HG03342 (cell line): ENCODE data around the gene CDH13.
"Not testable (repeated sequence)": the region's sequence is repeated elsewhere in the genome, so short reads cannot be mapped to it uniquely, and the experiment has no call there.

Experiments used
- ATAC-seq: cut with Tn5 transposase; IDR thresholded peaks from one replicate; pipeline ENCODE4 v1.9.1; 2021; ENCODE audit warnings: mild to moderate bottlenecking, moderate library complexity; ENCODE audit not compliant: unreplicated experiment

CDH13 gene

DNA sequence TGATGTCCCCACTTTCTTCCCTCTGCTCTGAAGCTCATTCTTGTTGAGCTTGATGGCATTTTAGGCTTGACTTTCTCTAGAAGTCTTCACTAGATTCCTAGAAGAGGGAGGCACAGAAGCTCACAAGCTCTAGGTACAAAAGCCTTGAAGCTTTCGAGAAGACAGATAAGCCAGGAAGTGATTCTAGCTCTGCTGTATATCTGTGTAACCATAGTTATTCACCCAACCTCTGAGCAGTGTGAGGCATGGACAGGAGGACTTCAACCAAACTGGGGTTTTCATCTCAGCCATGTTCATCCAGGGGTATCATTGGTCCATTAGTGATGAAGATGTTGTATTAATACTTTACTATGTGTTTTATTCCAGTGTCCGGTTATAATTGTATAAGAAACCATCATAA, 299.7 kb downstream of the CDH13 start:
- no peak for ATAC-seq

DNA sequence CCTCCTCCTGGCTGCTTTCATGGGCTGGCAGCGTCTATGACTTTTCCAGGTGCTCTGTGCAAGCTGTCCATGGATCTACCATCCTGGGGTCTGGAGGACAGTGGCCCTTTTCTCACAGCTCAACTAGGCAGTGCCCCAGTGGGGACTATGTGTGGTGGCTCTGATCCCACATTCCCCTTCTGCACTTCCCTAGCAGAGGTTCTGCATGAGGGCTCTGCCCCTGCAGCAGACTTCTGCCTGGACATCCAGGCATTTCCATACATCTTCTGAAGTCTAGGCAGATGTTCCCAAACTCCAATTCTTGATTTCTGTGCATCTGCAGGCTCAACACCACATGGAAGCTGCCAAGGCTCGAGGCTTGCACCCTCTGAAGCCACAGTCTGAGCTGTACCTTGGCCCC, 307.2 kb downstream of the CDH13 start:
- not testable (repeated sequence) for ATAC-seq

DNA sequence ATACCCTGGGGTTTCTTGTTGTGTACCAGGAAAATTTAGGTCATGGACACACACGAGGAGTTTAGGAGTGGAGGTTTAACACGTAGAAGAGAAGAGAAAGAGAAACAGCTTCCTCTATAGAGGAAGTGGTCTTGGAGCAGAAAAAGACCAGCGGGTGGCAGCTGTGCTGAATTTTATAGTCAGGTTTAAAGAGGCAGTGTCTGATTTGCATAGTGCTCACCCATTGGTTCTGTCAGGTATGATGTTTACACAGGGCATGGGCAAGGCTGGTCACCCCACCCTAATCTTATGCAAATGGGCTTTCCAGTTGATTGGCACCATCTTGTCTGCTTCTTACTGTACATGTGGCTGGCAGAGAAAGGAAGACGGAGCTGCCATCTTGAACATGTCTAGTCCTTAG, 309.0 kb downstream of the CDH13 start:
- ATAC-seq = no peak

DNA sequence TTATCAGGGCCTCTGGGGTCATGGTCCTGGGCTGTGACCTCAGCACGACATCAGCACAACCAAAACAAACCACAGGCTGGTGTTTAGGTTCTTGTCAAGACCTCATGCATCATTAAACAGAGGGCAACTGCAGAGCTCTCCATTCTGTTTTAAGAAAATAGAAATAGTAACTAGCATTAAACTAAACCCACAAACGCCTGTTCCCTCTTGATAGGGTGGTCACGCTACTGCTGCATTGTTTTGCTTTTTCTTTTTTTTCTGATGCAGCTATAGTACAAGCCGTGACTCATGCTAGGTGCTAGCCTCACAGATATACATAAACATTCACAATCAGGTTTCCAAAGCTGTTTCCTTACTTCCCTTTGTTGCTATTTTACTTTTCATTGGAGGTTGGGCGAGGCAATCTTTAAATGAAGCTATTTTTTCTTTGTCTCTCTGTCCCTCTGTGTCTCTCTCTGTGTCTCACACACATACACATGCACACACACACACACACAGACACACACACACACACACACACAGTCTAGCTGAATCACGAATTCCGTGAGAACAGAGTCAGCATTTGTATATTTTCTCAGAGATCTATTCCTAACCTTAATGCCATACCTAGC, 310.3 kb downstream of the CDH13 start:
- ATAC-seq = no peak

DNA sequence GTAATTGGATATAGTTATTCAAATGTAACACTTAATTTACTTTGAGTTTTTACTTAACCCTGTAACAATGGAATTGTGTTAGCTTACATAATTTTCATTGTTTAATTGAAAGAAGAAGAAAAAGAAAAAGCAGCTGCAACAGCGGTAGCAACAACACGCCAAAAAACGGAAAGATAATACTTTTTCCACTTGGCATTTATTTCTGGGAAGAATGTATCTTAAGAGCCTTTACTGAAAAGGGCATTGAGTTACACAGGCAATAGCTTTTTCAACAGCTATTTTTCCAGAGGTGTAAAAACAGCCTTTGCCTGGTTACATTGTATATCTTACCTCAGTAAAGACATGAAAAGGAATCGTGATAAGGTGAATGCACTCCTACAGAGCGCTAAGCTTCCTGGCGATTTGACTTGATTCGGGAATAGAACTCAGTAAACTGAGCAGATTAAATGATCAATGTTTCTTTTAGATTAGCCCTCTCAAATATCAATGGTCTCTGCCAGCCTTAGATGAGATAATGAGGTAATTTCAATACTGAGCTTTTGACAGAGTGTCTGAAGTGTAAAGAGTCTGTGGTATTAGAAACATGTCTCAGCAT, 311.3 kb downstream of the CDH13 start:
- ATAC-seq = no peak

DNA sequence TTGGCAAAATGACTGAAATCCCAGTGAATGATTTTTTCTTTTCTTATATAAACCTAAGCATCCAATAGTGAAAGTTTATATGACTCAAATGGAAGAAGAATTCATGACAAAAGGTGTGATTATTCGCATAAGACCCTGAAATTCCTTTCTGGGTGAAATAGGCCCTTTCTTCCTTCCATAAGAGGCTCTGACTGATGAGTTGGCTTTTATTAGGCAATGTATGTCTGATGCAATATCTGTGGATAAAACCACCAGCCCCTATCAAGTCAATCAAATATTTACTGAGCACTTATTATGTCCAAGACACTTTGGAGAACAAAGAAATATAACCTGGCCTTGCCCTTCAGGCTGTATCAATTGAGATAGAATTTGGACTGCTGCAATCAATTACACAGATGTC, 316.6 kb downstream of the CDH13 start:
- ATAC-seq = no peak

DNA sequence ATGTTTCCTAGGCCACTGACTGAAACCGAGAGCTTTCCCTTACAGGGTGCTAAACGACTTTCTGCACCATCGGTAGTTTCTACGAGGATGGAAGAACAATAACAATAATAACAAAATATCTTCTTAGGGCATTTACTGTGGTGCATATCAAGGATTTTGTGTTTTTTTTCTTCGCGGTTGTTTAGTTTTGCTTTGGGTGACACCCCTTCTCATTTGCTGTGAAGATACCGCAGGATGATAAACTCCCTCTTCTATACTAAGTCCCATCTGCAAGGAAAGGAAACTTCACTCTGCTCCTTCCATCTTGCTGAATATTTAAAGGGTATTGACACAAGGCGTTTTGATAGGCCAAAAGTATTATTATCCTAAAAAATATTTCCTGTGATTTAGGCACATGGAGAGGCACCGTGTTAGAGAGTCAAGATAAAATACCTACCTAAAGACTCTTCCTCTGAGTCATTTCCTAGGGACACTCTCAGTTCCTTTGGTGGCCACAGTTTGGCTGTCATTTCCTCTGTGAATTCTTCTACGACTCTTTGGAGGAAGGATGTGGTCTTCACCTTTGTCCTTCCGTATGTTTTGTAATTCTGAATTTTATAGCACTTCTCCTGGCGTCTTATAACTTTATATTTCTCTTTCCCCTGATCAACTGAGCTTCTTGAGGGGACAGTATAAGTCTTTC, 318.8 kb downstream of the CDH13 start:
- ATAC-seq = no peak

DNA sequence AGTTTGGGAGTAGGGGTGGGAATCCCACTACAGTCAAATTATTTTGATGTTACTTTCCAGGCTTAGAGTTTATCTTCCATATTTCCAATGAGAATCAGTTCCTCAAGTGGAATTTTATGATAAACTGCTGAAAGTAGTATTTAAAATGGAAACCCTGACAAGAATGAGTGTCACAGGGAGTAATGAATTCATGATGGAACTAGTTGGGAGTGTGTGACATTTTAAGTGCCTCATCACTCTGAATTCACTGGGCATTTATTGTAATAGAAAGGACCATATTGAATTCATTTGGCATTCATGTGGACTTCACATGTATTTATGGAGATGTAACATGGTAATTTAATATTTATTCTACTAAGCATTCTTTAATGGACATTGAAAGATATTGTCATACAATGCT, 320.9 kb downstream of the CDH13 start:
- ATAC-seq = no peak

DNA sequence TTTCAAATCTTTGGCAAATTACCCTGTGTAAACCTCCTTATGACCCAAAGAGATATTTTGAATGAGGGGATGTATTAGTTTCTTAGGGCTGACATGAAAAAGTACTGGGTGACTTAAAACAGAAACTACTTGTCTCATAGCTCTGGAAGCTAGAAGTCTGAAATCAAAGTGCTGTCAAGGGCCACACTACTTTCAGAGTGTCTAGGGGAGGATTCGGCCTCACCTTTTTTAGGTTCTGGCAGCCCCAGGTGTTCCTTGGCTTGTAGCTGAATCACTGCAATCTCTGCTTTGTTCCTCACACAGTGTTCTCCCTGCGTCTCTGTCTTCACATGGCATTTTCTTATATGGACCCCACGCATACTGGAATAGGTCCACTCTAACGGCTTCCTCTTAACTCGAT, 322.2 kb downstream of the CDH13 start:
- no peak for ATAC-seq

DNA sequence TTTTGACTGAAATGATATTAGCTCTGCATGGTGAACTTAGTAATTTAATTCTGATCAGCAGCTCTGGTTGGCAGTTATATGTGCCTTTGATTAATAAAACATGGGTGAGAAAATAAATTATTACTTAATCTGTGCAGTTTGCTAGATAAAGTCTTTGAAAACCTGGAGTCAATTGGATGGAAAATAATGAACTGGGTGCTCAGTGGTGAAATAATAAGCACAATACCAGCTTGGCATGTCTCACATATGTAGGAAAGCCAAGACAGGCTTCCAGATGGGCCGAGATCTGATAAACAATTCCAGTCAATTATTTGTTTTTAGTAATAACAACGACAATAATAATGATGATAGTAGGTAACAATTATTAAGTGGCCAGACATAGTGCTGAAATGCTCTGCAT, 326.7 kb downstream of the CDH13 start:
- no peak for ATAC-seq

DNA sequence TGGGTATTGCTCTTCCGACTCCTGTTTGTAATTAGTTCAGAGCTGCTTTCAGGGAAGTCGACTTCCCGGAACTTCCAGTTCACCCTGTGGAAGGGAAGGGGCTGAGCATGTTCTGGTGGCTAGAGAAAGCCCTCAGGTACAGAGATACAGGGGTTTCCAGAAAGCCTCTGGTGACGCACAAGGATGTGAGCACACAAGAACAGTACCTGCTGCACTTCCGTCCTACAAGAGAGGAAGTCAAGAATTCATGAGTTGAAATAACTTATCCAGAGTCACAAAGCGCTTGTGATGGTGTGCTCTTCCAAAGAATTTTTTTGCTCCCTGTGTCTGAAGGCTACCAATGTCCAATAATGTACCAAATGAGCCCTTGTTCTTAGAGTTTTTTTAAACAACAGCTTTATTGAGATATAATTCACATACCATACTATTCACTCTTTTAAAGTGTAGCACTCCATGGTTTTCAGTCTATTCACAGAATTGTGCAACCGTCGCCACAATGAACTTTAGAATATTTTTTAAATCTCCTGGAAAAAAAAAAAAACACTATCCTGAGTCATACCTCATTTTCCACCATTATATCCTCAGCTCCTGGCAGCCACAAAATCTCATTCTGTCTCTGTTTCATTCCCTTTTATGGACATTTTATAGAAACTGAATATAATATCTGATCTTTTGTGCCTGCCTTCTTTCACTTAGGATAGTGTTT, 327.6 kb downstream of the CDH13 start:
- no peak for ATAC-seq

DNA sequence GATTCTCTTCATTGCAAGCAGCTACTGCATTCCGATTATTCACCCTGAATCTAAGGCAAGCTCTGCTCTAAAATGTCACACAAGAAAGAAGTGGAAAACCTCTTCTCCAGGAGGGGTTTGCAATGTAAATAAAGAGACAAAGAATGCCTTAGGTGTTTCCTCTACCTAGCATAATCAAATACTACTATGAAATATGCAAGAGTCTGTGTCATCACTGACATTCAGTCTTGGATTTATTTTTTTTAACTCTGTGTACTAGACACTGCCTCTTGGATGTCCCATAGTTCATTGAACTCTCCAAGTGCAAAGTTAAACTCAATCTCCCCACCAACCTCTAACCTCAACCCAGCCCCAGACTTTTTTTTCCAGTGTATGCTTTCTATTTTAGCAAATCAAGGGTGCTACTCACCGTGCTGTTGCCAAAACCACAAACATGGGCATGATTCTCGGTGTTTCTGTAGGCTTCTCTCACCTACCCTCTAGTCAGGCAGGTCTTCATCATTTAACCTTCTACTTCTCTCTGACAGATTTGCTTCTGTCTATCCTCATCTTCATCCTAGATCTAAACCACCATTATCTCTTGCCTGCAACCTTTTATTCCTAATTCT, 329.1 kb downstream of the CDH13 start:
- no peak for ATAC-seq

DNA sequence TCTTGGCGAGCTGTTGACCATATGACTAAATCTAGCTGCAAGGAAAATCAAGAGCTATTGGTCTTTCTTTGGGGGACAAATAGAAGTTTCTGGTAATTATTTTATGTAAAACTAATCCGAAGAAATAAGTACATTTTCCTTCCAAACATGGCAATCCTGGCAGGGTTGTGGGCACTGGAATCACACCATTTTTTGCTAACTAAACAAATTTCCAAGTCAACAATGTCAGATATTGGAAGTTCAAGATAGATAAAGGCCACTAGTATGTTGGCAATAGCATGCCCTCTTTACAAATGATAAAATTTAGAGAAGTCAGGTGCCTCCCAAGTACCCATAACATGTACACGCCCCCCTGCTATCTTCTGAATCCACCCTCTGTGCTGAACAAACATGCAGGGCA, 330.4 kb downstream of the CDH13 start:
- no peak for ATAC-seq

DNA sequence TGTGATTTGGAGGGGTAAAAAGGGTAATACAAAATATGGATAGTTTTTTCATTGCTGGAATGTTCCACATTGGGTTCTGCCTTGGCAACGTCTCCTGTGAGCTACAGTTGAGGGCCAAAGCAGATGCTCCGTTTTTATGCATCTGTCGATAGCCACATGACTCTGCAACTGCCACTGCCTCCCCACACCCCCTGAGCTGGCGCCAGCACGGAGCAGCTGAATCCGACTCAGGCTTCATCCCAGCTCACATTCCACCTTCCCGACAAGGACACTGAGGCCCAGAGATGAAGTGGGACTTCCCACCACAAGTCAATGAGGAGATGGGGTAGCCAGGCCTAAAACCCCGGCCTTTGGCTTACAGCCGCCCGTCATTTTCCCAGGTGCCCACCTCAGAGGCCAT, 334.1 kb downstream of the CDH13 start:
- ATAC-seq = no peak

DNA sequence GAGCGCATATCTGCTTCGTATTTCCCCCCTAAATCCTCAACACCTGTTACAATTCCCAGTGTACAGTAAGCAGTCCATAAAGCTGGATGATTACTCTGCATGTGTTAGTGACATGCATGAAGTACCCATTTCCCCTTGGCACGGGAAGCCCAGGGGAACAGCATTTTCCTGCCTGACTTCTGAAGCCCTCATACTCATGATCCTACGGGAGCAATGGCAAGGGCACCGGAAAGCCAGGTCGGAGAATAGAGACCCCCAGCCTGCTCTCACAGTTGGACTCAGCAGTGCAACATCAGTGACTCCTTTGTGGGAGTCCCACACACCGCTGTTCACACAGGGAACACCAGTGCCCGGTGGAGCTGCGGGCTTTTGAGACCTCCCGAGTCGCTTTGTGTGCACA, 336.9 kb downstream of the CDH13 start:
- ATAC-seq = no peak

DNA sequence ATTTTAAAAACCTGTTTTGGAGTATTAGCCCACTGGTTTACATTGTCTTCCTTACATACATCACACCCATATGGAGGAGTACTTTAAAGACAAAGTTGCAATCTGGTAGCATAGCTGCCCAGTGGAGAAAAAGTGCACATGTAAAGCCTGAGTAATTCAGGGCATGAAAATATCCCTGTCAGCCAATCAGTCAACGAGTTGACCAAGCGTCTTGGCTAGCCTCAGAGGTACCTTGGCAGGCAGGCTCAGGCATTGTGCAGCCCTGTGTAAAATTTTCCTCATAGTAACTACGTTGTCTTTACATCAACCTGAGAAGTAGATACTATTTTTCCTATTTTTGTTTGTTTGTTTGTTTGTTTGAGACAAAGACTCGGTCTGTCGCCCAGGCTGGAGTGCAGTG, 339.0 kb downstream of the CDH13 start:
- ATAC-seq = no peak

DNA sequence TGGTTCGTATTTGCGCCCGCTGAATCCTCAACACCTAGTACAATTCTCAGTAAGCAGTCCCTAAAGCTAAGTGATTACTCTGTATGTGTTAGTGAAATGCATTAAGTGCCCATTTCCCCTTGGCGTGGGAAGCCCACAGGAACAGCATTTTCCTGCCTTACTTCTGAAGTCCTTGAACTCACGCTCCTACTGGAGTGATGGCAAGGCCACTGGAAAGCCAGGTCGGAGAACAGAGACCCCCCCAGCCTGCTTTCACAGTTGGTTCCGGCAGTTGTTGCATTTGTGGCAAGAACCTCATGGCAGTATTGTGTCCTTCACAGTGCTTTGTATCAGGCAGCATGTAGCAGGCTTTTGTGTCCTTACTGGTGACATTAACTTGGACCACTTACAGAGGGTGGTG, 340.7 kb downstream of the CDH13 start:
- ATAC-seq = no peak

DNA sequence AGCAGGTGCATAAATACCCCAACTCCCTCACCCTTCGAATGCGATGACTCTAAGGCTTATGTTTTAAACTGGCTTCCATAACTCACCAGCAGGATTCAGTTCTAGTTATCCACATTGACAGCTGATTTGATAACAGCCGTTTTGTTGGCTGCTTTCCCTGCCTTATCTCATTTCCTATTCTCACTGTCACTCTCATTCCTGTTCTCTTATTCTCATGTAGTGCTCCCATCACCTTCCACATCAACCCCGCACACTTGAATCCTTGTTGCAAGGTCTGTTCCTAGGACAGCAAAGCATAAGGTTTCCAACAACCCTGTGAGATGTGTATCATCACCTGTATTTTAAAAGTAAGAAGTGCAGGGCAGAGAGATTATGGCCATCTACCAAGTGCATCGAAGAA, 344.4 kb downstream of the CDH13 start:
- no peak for ATAC-seq

DNA sequence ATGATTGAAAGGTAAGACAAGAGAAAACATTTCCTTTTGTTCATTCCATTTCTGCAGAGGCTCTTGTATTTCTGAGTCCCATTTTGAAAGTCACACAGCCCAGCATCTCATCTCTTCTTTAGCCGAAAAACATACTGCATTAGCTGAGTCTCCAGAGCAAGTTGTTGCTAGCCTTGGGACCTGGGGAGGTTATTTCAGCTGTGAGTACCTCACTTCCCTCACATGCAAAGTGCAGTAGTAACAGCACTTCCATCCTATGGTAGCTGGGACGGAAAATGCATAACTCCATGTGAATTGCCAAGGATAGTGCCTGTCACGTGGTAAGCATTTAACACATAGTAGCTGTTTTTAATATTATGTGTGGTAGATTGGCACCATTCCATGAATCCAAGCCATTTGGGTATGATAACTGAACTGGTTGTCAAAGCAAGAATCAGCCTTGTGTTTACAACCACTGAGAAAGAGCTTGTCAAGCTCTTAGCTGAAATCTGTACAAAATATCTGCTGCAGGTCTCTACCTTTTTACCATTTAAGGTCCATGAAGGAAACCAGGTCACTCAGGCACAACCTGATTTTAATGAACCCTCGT, 345.7 kb downstream of the CDH13 start:
- ATAC-seq = no peak

DNA sequence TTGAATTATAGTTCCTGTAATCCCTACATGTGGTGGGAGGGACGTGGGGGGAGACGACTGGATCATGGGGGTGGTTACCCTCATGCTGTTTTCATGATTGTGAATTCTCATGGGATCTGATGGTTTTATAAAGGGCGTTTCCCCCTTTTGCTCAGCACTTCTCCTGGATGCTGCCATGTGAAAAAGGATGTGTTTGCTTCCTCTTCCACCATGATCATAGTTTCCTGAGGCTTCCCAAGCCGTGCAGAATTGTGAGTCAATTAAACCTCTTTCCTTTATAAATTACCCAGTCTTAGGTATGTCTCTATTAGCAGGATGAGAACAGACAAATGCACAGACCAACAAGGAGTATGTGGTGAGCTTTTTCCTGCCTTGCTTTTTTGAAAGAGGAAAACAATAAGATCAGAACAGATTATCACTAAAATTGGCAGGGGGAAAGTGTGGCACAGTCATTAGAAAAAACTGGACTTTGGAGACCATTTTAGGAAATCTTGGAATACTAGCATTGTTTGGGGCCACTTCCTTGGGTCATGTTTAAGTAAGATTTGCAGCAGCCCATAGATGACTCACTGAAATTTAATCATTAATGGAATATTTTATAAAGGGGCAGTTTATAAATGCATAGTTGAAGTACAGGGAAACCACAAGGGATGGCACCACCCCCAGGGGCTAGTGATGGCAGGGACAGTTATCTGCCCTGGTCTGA, 352.8 kb downstream of the CDH13 start:
- ATAC-seq = no peak

DNA sequence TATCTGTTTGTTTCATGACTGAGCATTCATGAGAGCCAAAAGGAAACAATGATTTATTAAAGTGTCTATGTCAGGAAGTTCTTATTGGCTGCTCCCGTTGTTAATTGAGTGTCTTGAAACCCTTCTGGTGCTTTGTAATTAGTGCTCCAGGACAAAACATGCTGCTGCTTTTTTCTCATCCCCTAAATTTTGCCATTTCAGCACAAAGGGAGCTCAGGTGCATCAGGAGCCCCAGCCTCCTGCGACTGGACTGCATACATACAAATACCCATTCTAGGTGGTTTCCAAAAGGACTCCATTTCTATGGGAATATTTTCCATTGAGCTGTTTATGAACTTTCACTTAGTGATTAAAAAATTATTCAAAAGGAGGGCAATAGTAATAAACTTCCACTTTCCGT, 354.0 kb downstream of the CDH13 start:
- no peak for ATAC-seq
